H9 (cell line): ENCODE results near the gene RHBDF1. TPM values are rescaled to one million over a fixed set of nuclear protein-coding genes. Genes with fewer than 3 reads are reported as not detected.

ENCODE experiments used
- DNase-seq: peaks from one replicate; pipeline ENCODE4 v3.0.0-alpha.2; 2017
- H2AFZ ChIP-seq: one replicate; pipeline ENCODE4 v1.6.1; 2013; ENCODE audit warnings: mild to moderate bottlenecking, low read length, control low read depth, moderate library complexity
- H2AK5ac ChIP-seq: 2 replicates; pipeline ENCODE4 v1.6.1; 2013; ENCODE audit warnings: low read length, control low read depth, mixed read lengths; ENCODE audit not compliant: insufficient read length
- H2BK120ac ChIP-seq: one replicate; pipeline ENCODE4 v1.6.1; 2013; ENCODE audit warnings: low read depth, mild to moderate bottlenecking, low read length, control low read depth, inconsistent platforms; ENCODE audit not compliant: poor library complexity, severe bottlenecking
- H2BK12ac ChIP-seq: 2 replicates; pipeline ENCODE4 v1.6.1; 2013; ENCODE audit warnings: low read length, control low read depth, mixed read lengths, low read depth; ENCODE audit not compliant: insufficient read length
- H2BK15ac ChIP-seq: 2 replicates; pipeline ENCODE4 v1.6.1; 2013; ENCODE audit warnings: low read depth, low read length, control low read depth
- H2BK20ac ChIP-seq: one replicate; pipeline ENCODE4 v1.6.1; 2013; ENCODE audit warnings: low read depth, mild to moderate bottlenecking, low read length, control low read depth, inconsistent platforms; ENCODE audit not compliant: poor library complexity, severe bottlenecking
- H2BK5ac ChIP-seq: 2 replicates; pipeline ENCODE4 v1.6.1; 2013; ENCODE audit warnings: low read length, control low read depth, mixed read lengths; ENCODE audit not compliant: insufficient read length
- H3K14ac ChIP-seq: 2 replicates; pipeline ENCODE4 v1.6.1; 2013; ENCODE audit warnings: low read length, control low read depth; ENCODE audit not compliant: insufficient read depth
- H3K18ac ChIP-seq: 2 replicates; pipeline ENCODE4 v1.6.1; 2013; ENCODE audit warnings: low read depth, mild to moderate bottlenecking, mixed read lengths, low read length, control low read depth; ENCODE audit not compliant: insufficient read length
- H3K23ac ChIP-seq: 2 replicates; pipeline ENCODE4 v1.6.1; 2013; ENCODE audit warnings: low read length, control low read depth, mixed read lengths, low read depth; ENCODE audit not compliant: insufficient read length
- H3K23me2 ChIP-seq: 2 replicates; pipeline ENCODE4 v1.6.1; 2013; ENCODE audit warnings: low read depth, mild to moderate bottlenecking, mixed read lengths, low read length, control low read depth; ENCODE audit not compliant: insufficient read length, poor library complexity, severe bottlenecking
- H3K27ac ChIP-seq: 2 replicates; pipeline ENCODE4 v1.5.1; 2013; ENCODE audit warnings: low read length, control low read depth, mixed read lengths, low read depth; ENCODE audit not compliant: insufficient read length
- H3K27me3 ChIP-seq: 2 replicates; pipeline ENCODE4 v1.6.1; 2013; ENCODE audit warnings: low read length, control low read depth, inconsistent platforms; ENCODE audit not compliant: insufficient read depth
- H3K4ac ChIP-seq: 2 replicates; pipeline ENCODE4 v1.6.1; 2013; ENCODE audit warnings: low read depth, mild to moderate bottlenecking, control low read depth, inconsistent platforms, low read length, moderate library complexity
- H3K4me1 ChIP-seq: 2 replicates; pipeline ENCODE4 v1.6.1; 2013; ENCODE audit warnings: low read length, control low read depth, inconsistent platforms; ENCODE audit not compliant: insufficient read depth
- H3K4me2 ChIP-seq: 2 replicates; pipeline ENCODE4 v1.6.1; 2013; ENCODE audit warnings: low read length, control low read depth, mixed read lengths; ENCODE audit not compliant: insufficient read length, insufficient read depth
- H3K56ac ChIP-seq: 2 replicates; pipeline ENCODE4 v1.6.1; 2013; ENCODE audit warnings: low read depth, mild to moderate bottlenecking, mixed read lengths, low read length, control low read depth; ENCODE audit not compliant: insufficient read length
- H3K79me1 ChIP-seq: 2 replicates; pipeline ENCODE4 v1.6.1; 2013; ENCODE audit warnings: low read depth, mild to moderate bottlenecking, moderate library complexity, low read length, control low read depth, inconsistent platforms; ENCODE audit not compliant: insufficient read depth, poor library complexity, severe bottlenecking
- H3K79me2 ChIP-seq: 2 replicates; pipeline ENCODE4 v1.6.1; 2013; ENCODE audit warnings: low read length, control low read depth, inconsistent platforms; ENCODE audit not compliant: insufficient read depth
- H3K9ac ChIP-seq: 2 replicates; pipeline ENCODE4 v1.6.1; 2013; ENCODE audit warnings: low read length, control low read depth, mixed read lengths; ENCODE audit not compliant: insufficient read length; ENCODE audit errors: extremely low read depth
- H3K9me3 ChIP-seq: one replicate; pipeline ENCODE4 v1.6.1; 2013; ENCODE audit warnings: low read depth, low read length, inconsistent platforms; ENCODE audit not compliant: control insufficient read depth
- H3T11ph ChIP-seq: one replicate; pipeline ENCODE4 v1.6.1; 2013; ENCODE audit warnings: mild to moderate bottlenecking, low read length, control low read depth, inconsistent platforms
- H4K20me1 ChIP-seq: one replicate; pipeline ENCODE4 v1.6.1; 2013; ENCODE audit not compliant: control insufficient read depth, insufficient read length, insufficient read depth
- H4K5ac ChIP-seq: 2 replicates; pipeline ENCODE4 v1.6.1; 2013; ENCODE audit warnings: low read depth, mild to moderate bottlenecking, mixed read lengths, low read length, control low read depth; ENCODE audit not compliant: insufficient read length
- H4K8ac ChIP-seq: replicated peaks from 2 replicates; pipeline ENCODE4 v1.6.1; 2013; ENCODE audit warnings: low read length, control low read depth, mixed read lengths, low read depth; ENCODE audit not compliant: insufficient read length
- H4K91ac ChIP-seq: 2 replicates; pipeline ENCODE4 v1.6.1; 2013; ENCODE audit warnings: low read depth, mild to moderate bottlenecking, moderate library complexity, mixed read lengths, low read length, control low read depth; ENCODE audit not compliant: insufficient read length
- H3K27ac Mint-ChIP-seq, 3 experiments: 2 replicates in 2 of 3; 3 replicates in 1 of 3; pipeline ENCODE4 v1.8.0; 2020 to 2021; ENCODE audit warnings: mixed read lengths in 3 of 3, mild to moderate bottlenecking in 1 of 3, moderate library complexity in 1 of 3
- H3K27me3 Mint-ChIP-seq: 2 replicates; pipeline ENCODE4 v1.8.0; 2021; ENCODE audit warnings: low read depth, mild to moderate bottlenecking, moderate library complexity, mixed read lengths
- H3K36me3 Mint-ChIP-seq, 3 experiments: 2 replicates in 2 of 3; 3 replicates in 1 of 3; pipeline ENCODE4 v1.8.0; 2020 to 2021; ENCODE audit warnings: low read depth in 3 of 3, mixed read lengths in 3 of 3; ENCODE audit not compliant: insufficient read depth in 1 of 3
- H3K4me1 Mint-ChIP-seq, 2 experiments: 2 replicates each; pipeline ENCODE4 v1.8.0; 2020; ENCODE audit warnings: mixed read lengths in 2 of 2
- H3K4me3 Mint-ChIP-seq, 2 experiments: 2 replicates in 1 of 2; 3 replicates in 1 of 2; pipeline ENCODE4 v1.8.0; 2020 to 2021; ENCODE audit warnings: mild to moderate bottlenecking in 2 of 2, mixed read lengths in 2 of 2, moderate library complexity in 1 of 2
- H3K9me3 Mint-ChIP-seq, 2 experiments: 2 replicates in 1 of 2; 3 replicates in 1 of 2; pipeline ENCODE4 v1.8.0; 2020; ENCODE audit warnings: mild to moderate bottlenecking in 2 of 2, mixed read lengths in 2 of 2, moderate library complexity in 1 of 2
- CTCF ChIP-seq: fragments of 200-600 bp; sonication (generic); conservative IDR thresholded peaks from 3 replicates; pipeline ENCODE4 v1.8.0; 2021; ENCODE audit warnings: antibody characterized with exemption, mild to moderate bottlenecking
- WGBS: extraction: QIAGEN DNeasy Blood & Tissue Kit; methylation state at CpG from one replicate; pipeline ENCODE4 v1.1.7; 2013; ENCODE audit warnings: missing lambda C conversion rate, low lambda C conversion rate, mixed read lengths; ENCODE audit not compliant: insufficient read length; ENCODE audit errors: extremely low coverage; 5-methylcytosine and 5-hydroxymethylcytosine counted together
- total RNA-seq: library from RNA; stranded (reverse); gene quantifications from 2 replicates; pipeline ENCODE4 v1.2.1, GENCODE V29; 2021

The RHBDF1 gene
- total RNA-seq, 1 experiment from 2014 or later: 34.6 TPM

- Histone ChIP-seq H3K18ac (no peak overlapping the region), H3K4me1 (no peaks in the 10 kb centered on the region), H3K23me2 (no peaks in the 10 kb centered on the region), H3K56ac (no peak overlapping the region), H3K9me3 (peaks cover 12% of the 10 kb centered on the region), H2AK5ac (no peak overlapping the region), H2BK20ac (no peak overlapping the region), H2BK5ac (no peak overlapping the region), H3K4ac (no peak overlapping the region), H3K79me2 (no peaks in the 10 kb centered on the region), H2BK12ac (no peak overlapping the region), H3K79me1 (no peaks in the 10 kb centered on the region), H2BK15ac (no peak overlapping the region), H3K27ac (no peak overlapping the region), H4K5ac (no peak overlapping the region), H4K20me1 (no peaks in the 10 kb centered on the region), H4K8ac (no peak overlapping the region), H3K4me2 (no peak overlapping the region), H3T11ph (no peak overlapping the region), H2AFZ (no peak overlapping the region), H4K91ac (no peak overlapping the region), H3K14ac (no peak overlapping the region), H3K9ac (no peak overlapping the region), H3K23ac (no peak overlapping the region), H2BK120ac (no peak overlapping the region), H3K27me3 (no peaks in the 10 kb centered on the region)
- DNase-seq: no peak
- no peak overlapping the region for H3K4me3 Mint-ChIP-seq
- peaks cover 71 to 88% (median 82%) of the 10 kb centered on the region in 3 experiments for H3K36me3 Mint-ChIP-seq
- H3K27ac Mint-ChIP-seq: no peak overlapping the region
- no peak for TF ChIP-seq CTCF
- H3K27me3 Mint-ChIP-seq: peaks cover 1% of the 10 kb centered on the region
- peaks cover 9 to 14% of the 10 kb centered on the region in 2 experiments; a peak in 4 of 5 replicates for H3K9me3 Mint-ChIP-seq
- no CpG with 5 or more reads among the region's 8 CpGs for WGBS
- no peaks in the 10 kb centered on the region for H3K4me1 Mint-ChIP-seq
These were observed 27.8 kb downstream of the RHBDF1 start for GRCh38 chr16:44655-45054.
